DLD1 (cell line): ENCODE data around the gene COL9A2.

ENCODE experiments used
- in situ Hi-C: cut with HindIII; loops from 2 replicates; pipeline ENCODE4 v1.10.0; 2017; ENCODE audit warnings: low sequenced_read_pairs

Gene COL9A2

GRCh38 chr1:40265298-40265697, 51.8 kb downstream of the COL9A2 start:
- in situ Hi-C loops: no loop called here

- in situ Hi-C loops: no loop called here
Measured at GRCh38 chr1:40264354-40264781, 52.7 kb downstream of the COL9A2 start.

GRCh38 chr1:40258445-40258769, 58.7 kb downstream of the COL9A2 start:
- in situ Hi-C loops: no loop called here

- in situ Hi-C loops: no loop called here
Measured at GRCh38 chr1:40257688-40258444, 59.2 kb downstream of the COL9A2 start, which contains the start of gene ZMPSTE24. ZMPSTE24 (plus strand) TSS chr1:40258236; CDS start chr1:40258272, 36 bp downstream.

- in situ Hi-C loops: no loop called here
Measured at GRCh38 chr1:40257313-40257687, 59.8 kb downstream of the COL9A2 start.

- in situ Hi-C loops: no loop called here
Measured at GRCh38 chr1:40256401-40257084, 60.5 kb downstream of the COL9A2 start.

- in situ Hi-C loops: no loop called here
Measured at GRCh38 chr1:40255231-40255630, 61.9 kb downstream of the COL9A2 start.

GRCh38 chr1:40252601-40253000, 64.5 kb downstream of the COL9A2 start:
- in situ Hi-C loops: no loop called here

- in situ Hi-C loops: no loop called here
Measured at GRCh38 chr1:40251456-40251855, 65.6 kb downstream of the COL9A2 start.
